DND-41 (cell line): ENCODE data around the gene REEP1.

Experiments used
- ATAC-seq: fragments of 200-7000 bp; cut with Tn5 transposase; 3 replicates; pipeline ENCODE4 v1.9.1; 2021; ENCODE audit warnings: low read depth; ENCODE audit not compliant: insufficient read depth
- DNase-seq: peaks from one replicate; pipeline ENCODE4 v3.0.0-alpha.2; 2020
- H2AFZ ChIP-seq: 2 replicates; pipeline ENCODE4 v1.6.0; 2012; ENCODE audit warnings: low read depth, low read length
- H3K27ac ChIP-seq: 2 replicates; pipeline ENCODE4 v1.5.1; 2012; ENCODE audit warnings: low read length, inconsistent platforms
- H3K27me3 ChIP-seq: fragments of 200-600 bp; sonication (generic); 2 replicates; pipeline ENCODE4 v1.6.0; 2012; ENCODE audit warnings: low read length, mild to moderate bottlenecking, inconsistent platforms; ENCODE audit not compliant: insufficient read depth, poor library complexity
- H3K36me3 ChIP-seq: 2 replicates; pipeline ENCODE4 v1.5.1; 2012; ENCODE audit warnings: low read length, inconsistent platforms; ENCODE audit not compliant: insufficient read depth
- H3K4me1 ChIP-seq: 2 replicates; pipeline ENCODE4 v1.5.1; 2012; ENCODE audit warnings: mild to moderate bottlenecking, low read length; ENCODE audit not compliant: insufficient read depth
- H3K4me2 ChIP-seq: 2 replicates; pipeline ENCODE4 v1.6.0; 2012; ENCODE audit warnings: mild to moderate bottlenecking, moderate library complexity, low read length, inconsistent platforms; ENCODE audit not compliant: insufficient read depth
- H3K4me3 ChIP-seq, 2 experiments: fragments of 200-600 bp in 1 of 2; shearing (Covaris generic) in 1 of 2; 2 replicates each; pipeline ENCODE4 v1.5.1; 2012 to 2016; ENCODE audit warnings: inconsistent platforms in 2 of 2, low read length in 2 of 2, mild to moderate bottlenecking in 2 of 2, low read depth in 1 of 2, moderate library complexity in 1 of 2
- H3K79me2 ChIP-seq: 2 replicates; pipeline ENCODE4 v1.6.0; 2012; ENCODE audit warnings: low read length, inconsistent platforms; ENCODE audit not compliant: insufficient read depth
- H3K9ac ChIP-seq: 2 replicates; pipeline ENCODE4 v1.6.0; 2012; ENCODE audit warnings: low read depth, mild to moderate bottlenecking, inconsistent platforms, low read length, moderate library complexity
- H3K9me3 ChIP-seq: 2 replicates; pipeline ENCODE4 v1.5.1; 2012; ENCODE audit warnings: low read length, moderate library complexity, mild to moderate bottlenecking, inconsistent platforms; ENCODE audit not compliant: insufficient read depth, severe bottlenecking
- H4K20me1 ChIP-seq: 2 replicates; pipeline ENCODE4 v1.6.0; 2012; ENCODE audit warnings: low read length; ENCODE audit not compliant: insufficient read depth
- CTCF ChIP-seq: IDR thresholded peaks from 2 replicates; pipeline ENCODE4 v1.5.1; 2012; ENCODE audit warnings: borderline replicate concordance, low read length, moderate library complexity, mild to moderate bottlenecking; ENCODE audit not compliant: poor library complexity, severe bottlenecking; ENCODE audit errors: extremely low read depth
- EZH2 ChIP-seq: IDR thresholded peaks from 3 replicates; pipeline ENCODE4 v1.6.1; 2012; ENCODE audit warnings: borderline replicate concordance, low read depth, mild to moderate bottlenecking, moderate library complexity, low read length, inconsistent platforms; ENCODE audit not compliant: severe bottlenecking

Gene REEP1

GRCh38 chr2:86313341-86313740 lies 24.1 kb downstream of the REEP1 start:
- H3K27me3 ChIP-seq, result no peaks in the 10 kb centered on the region
- no peak for ATAC-seq
- no peak overlapping the region for H3K4me2 ChIP-seq
- no peak overlapping the region for H3K27ac ChIP-seq
- no peaks in the 10 kb centered on the region for H3K4me1 ChIP-seq
- H3K36me3 ChIP-seq, result no peaks in the 10 kb centered on the region
- no peak for TF ChIP-seq CTCF
- no peak for TF ChIP-seq EZH2
- H3K4me3 ChIP-seq, result no peak overlapping the region
- H2AFZ ChIP-seq, result no peak overlapping the region
- H3K9me3 ChIP-seq, result no peaks in the 10 kb centered on the region
- DNase-seq, result no peak
- H4K20me1 ChIP-seq, result no peaks in the 10 kb centered on the region
- H3K79me2 ChIP-seq, result no peaks in the 10 kb centered on the region
- H3K9ac ChIP-seq, result no peak overlapping the region

- DNase-seq (no peak), ATAC-seq (no peak)
- no peak overlapping the region for H2AFZ ChIP-seq
- no peak overlapping the region for H3K27ac ChIP-seq
- H3K4me1 ChIP-seq, result no peaks in the 10 kb centered on the region
- H3K4me2 ChIP-seq, result no peak overlapping the region
- no peaks in the 10 kb centered on the region for H3K9me3 ChIP-seq
- no peaks in the 10 kb centered on the region for H3K79me2 ChIP-seq
- H4K20me1 ChIP-seq, result no peaks in the 10 kb centered on the region
- no peak for TF ChIP-seq CTCF
- TF ChIP-seq EZH2, result no peak
- no peak overlapping the region for H3K9ac ChIP-seq
- no peaks in the 10 kb centered on the region for H3K36me3 ChIP-seq
- H3K27me3 ChIP-seq, result no peaks in the 10 kb centered on the region
- no peak overlapping the region for H3K4me3 ChIP-seq
Observed at GRCh38 chr2:86311879-86312278, 25.5 kb downstream of the REEP1 start.

GRCh38 chr2:86309966-86310365 lies 27.5 kb downstream of the REEP1 start:
- Histone ChIP-seq H3K27me3 (no peaks in the 10 kb centered on the region), H3K4me3 (no peak overlapping the region), H2AFZ (no peak overlapping the region), H3K27ac (no peak overlapping the region), H3K4me2 (no peak overlapping the region), H3K9ac (no peak overlapping the region), H4K20me1 (no peaks in the 10 kb centered on the region), H3K79me2 (no peaks in the 10 kb centered on the region), H3K36me3 (no peaks in the 10 kb centered on the region), H3K4me1 (no peaks in the 10 kb centered on the region), H3K9me3 (no peaks in the 10 kb centered on the region)
- no peak for ATAC-seq
- no peak for DNase-seq
- TF ChIP-seq EZH2 (no peak), CTCF (no peak)

GRCh38 chr2:86308984-86309695 lies 28.3 kb downstream of the REEP1 start:
- Histone ChIP-seq H3K27ac (no peak overlapping the region), H3K4me2 (no peak overlapping the region), H3K79me2 (no peaks in the 10 kb centered on the region), H3K4me1 (no peaks in the 10 kb centered on the region), H3K4me3 (no peak overlapping the region), H3K27me3 (no peaks in the 10 kb centered on the region), H3K9me3 (no peaks in the 10 kb centered on the region), H4K20me1 (no peaks in the 10 kb centered on the region), H2AFZ (no peak overlapping the region), H3K36me3 (no peaks in the 10 kb centered on the region), H3K9ac (no peak overlapping the region)
- ATAC-seq, result no peak
- TF ChIP-seq EZH2 (no peak), CTCF (no peak)
- no peak for DNase-seq
